DOHH2 (cell line): Measurements from ENCODE around the gene CFAP61.

Experiments
- H3F3A ChIP-seq: fragments of 200-600 bp; sonication (generic), shearing (Covaris generic); 2 replicates; pipeline ENCODE4 v1.6.0; 2016; ENCODE audit warnings: antibody characterized with exemption, mild to moderate bottlenecking; ENCODE audit not compliant: control insufficient read depth, insufficient read depth
- H3K27ac ChIP-seq: fragments of 200-600 bp; sonication (generic); 2 replicates; pipeline ENCODE4 v1.5.1; 2014; ENCODE audit warnings: low read depth, mild to moderate bottlenecking, low read length, moderate library complexity
- H3K27me3 ChIP-seq: fragments of 200-600 bp; sonication (generic); 2 replicates; pipeline ENCODE4 v1.6.1; 2014; ENCODE audit warnings: mild to moderate bottlenecking, low read length, mixed read lengths; ENCODE audit not compliant: control insufficient read depth
- H3K36me3 ChIP-seq: fragments of 200-600 bp; sonication (generic); 2 replicates; pipeline ENCODE4 v1.6.1; 2014; ENCODE audit warnings: mild to moderate bottlenecking, low read length, moderate library complexity, mixed read lengths; ENCODE audit not compliant: control insufficient read depth
- H3K4me1 ChIP-seq: fragments of 200-600 bp; sonication (generic); 2 replicates; pipeline ENCODE4 v1.6.1; 2014; ENCODE audit warnings: mild to moderate bottlenecking, low read length, mixed read lengths; ENCODE audit not compliant: control insufficient read depth
- H3K4me2 ChIP-seq: fragments of 200-600 bp; sonication (generic); 2 replicates; pipeline ENCODE4 v1.6.0; 2014; ENCODE audit warnings: mild to moderate bottlenecking, low read length, moderate library complexity
- H3K4me3 ChIP-seq: fragments of 200-600 bp; sonication (generic); 2 replicates; pipeline ENCODE4 v1.5.1; 2014; ENCODE audit warnings: mild to moderate bottlenecking, low read length, mixed read lengths
- H3K79me2 ChIP-seq: fragments of 200-600 bp; sonication (generic); 2 replicates; pipeline ENCODE4 v1.6.1; 2014; ENCODE audit warnings: mild to moderate bottlenecking, low read length, mixed read lengths; ENCODE audit not compliant: control insufficient read depth
- H3K9me2 ChIP-seq: fragments of 200-600 bp; sonication (generic); replicated peaks from 2 replicates; pipeline ENCODE4 v1.6.1; 2014; ENCODE audit warnings: mild to moderate bottlenecking, low read length, mixed read lengths; ENCODE audit not compliant: control insufficient read depth
- H3K9me3 ChIP-seq: fragments of 200-600 bp; sonication (generic); 2 replicates; pipeline ENCODE4 v1.6.1; 2014; ENCODE audit warnings: antibody characterized with exemption, low read length, mixed read lengths; ENCODE audit not compliant: control insufficient read depth, insufficient read depth
- H4K20me1 ChIP-seq: fragments of 200-600 bp; sonication (generic); 2 replicates; pipeline ENCODE4 v1.6.0; 2014; ENCODE audit warnings: low read depth, mild to moderate bottlenecking, antibody characterized with exemption, low read length, moderate library complexity; ENCODE audit not compliant: control insufficient read depth, insufficient read depth
- EZH2phosphoT487 ChIP-seq: fragments of 200-600 bp; sonication (generic); IDR thresholded peaks from 2 replicates; pipeline ENCODE4 v1.6.1; 2017; ENCODE audit warnings: borderline replicate concordance, mild to moderate bottlenecking, antibody characterized with exemption, low read length, moderate library complexity, mixed read lengths
- TF ChIP-seq, protein P1 (sequence below): fragments of 200-600 bp; sonication (generic); IDR thresholded peaks from one replicate; pipeline ENCODE4 v1.5.1; 2014; ENCODE audit warnings: antibody characterized with exemption, mild to moderate bottlenecking, low read depth, low read length; ENCODE audit not compliant: poor library complexity, severe bottlenecking

The CFAP61 gene

DNA sequence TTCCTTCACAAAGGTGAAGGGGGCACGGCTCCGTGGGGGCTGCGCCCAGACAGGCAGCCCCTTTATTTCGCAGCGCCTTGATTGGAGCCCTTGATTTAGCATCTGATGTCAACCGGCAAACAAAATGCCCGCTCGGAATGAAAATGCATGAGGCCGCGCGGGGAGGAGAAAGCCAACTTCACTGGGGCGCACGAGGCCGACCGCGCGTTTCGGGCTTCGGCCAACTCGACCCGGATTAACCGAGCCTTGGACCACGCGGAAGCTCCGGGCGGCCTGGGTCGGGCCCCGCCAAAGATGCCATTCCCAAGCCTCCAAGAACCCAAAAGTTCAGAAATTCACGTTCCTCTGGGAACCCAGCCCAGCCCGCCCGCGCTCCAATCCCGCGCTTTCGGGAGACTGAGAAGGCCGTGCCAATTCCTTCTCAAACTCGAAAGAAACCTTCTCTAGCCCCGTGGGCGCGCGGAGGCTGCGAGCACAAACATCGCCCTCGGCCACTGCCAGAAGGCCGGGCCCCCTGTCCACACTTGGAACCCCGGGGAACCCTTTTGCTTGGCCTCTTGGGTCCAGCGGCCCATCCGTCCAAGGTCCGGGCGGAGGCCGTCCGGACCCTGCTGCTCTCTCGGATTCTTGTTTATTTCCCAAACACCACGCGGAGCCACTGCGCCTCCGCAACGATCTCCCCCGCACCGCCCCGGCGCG lies 314.7 kb downstream of the CFAP61 start:
- Histone ChIP-seq H3K9me2 (no peaks in the 10 kb centered on the region), H3K9me3 (no peaks in the 10 kb centered on the region), H3K27ac (no peak overlapping the region), H3K27me3 (peaks cover 31% of the 10 kb centered on the region), H3F3A (peaks cover 4% of the 10 kb centered on the region; the same call in 1 of the 2 replicates), H3K36me3 (no peaks in the 10 kb centered on the region), H3K4me1 (no peaks in the 10 kb centered on the region), H3K79me2 (no peaks in the 10 kb centered on the region), H3K4me2 (no peak overlapping the region), H4K20me1 (no peaks in the 10 kb centered on the region), H3K4me3 (no peak overlapping the region)
- TF ChIP-seq, protein P1, sequence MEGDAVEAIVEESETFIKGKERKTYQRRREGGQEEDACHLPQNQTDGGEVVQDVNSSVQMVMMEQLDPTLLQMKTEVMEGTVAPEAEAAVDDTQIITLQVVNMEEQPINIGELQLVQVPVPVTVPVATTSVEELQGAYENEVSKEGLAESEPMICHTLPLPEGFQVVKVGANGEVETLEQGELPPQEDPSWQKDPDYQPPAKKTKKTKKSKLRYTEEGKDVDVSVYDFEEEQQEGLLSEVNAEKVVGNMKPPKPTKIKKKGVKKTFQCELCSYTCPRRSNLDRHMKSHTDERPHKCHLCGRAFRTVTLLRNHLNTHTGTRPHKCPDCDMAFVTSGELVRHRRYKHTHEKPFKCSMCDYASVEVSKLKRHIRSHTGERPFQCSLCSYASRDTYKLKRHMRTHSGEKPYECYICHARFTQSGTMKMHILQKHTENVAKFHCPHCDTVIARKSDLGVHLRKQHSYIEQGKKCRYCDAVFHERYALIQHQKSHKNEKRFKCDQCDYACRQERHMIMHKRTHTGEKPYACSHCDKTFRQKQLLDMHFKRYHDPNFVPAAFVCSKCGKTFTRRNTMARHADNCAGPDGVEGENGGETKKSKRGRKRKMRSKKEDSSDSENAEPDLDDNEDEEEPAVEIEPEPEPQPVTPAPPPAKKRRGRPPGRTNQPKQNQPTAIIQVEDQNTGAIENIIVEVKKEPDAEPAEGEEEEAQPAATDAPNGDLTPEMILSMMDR: no peak
- TF ChIP-seq EZH2phosphoT487: no peak

DNA sequence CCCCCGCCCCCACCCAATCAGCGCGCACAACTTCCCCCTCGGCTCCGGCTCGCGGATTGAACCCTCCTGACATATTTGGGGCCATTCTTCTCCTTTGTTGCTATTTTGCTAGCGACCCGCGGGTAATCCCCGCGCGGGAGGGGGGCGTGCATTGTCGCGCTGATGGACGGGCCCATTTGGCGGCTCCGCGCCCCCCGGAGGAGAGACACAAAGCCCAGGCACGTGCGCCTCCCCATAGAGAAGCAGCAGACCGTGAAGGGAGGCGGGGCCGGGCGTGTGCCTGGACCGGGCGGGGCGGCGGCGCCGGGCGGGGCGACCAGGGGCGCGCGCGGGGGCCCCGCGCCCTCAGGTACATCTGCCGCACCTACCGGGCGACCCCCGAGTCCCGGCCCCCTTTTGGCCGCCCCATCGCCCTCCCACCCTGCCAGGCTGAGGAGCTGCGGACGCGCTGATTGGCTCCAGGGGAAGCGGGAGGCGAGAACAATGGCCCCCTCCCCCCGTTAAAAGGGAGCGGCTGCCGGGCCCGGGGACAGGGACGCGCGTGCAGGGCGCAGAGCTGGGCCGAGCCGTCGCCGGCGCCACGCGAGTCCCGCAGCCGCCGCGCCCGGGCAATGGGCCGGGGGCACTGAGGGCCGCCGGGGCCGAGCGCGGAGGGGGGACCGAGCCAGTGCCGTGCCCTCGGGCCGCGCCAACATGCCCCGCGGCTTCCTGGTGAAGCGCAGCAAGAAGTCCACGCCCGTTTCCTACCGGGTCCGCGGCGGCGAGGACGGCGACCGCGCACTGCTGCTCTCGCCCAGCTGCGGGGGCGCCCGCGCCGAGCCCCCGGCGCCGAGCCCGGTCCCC lies 315.5 kb downstream of the CFAP61 start, which contains the start of gene INSM1:
INSM1 (plus strand) TSS at position 530 of the 843 bp plus-strand sequence; CDS start at position 694, 164 bp downstream.
- peaks cover 35% of the 10 kb centered on the region for H3K27me3 ChIP-seq
- no peaks in the 10 kb centered on the region for H3K9me3 ChIP-seq
- no peaks in the 10 kb centered on the region for H3K79me2 ChIP-seq
- TF ChIP-seq, protein P1: no peak
- TF ChIP-seq EZH2phosphoT487: no peak
- peaks cover 4% of the 10 kb centered on the region; the same call in 1 of the 2 replicates for H3F3A ChIP-seq
- H3K36me3 ChIP-seq: no peaks in the 10 kb centered on the region
- H3K9me2 ChIP-seq: no peaks in the 10 kb centered on the region
- no peaks in the 10 kb centered on the region for H3K4me1 ChIP-seq
- H3K4me2 ChIP-seq: 0 out of 2 replicates have a peak within 1 kb of the TSS, but pooled peaks have one; percentile 19
- H3K4me3 ChIP-seq: no peak within 1 kb of the TSS
- no peaks in the 10 kb centered on the region for H4K20me1 ChIP-seq
- no peak within 1 kb of the TSS for H3K27ac ChIP-seq

DNA sequence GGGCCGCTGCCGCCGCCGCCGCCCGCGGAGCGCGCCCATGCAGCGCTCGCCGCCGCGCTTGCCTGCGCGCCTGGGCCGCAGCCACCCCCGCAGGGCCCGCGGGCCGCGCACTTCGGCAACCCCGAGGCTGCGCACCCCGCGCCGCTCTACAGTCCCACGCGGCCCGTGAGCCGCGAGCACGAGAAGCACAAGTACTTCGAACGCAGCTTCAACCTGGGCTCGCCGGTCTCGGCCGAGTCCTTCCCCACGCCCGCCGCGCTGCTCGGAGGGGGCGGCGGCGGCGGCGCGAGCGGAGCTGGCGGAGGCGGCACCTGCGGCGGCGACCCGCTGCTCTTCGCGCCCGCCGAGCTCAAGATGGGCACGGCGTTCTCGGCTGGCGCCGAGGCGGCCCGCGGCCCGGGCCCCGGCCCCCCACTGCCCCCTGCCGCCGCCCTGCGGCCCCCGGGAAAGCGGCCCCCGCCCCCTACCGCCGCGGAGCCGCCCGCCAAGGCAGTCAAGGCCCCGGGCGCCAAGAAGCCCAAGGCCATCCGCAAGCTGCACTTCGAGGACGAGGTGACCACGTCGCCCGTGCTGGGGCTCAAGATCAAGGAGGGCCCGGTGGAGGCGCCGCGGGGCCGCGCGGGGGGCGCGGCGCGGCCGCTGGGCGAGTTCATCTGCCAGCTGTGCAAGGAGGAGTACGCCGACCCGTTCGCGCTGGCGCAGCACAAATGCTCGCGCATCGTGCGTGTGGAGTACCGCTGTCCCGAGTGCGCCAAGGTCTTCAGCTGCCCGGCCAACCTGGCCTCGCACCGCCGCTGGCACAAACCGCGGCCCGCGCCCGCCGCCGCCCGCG lies 316.3 kb downstream of the CFAP61 start:
- Histone ChIP-seq H3F3A (peaks cover 4% of the 10 kb centered on the region; the same call in 1 of the 2 replicates), H3K36me3 (no peaks in the 10 kb centered on the region), H3K27ac (no peak overlapping the region), H3K4me2 (no peak overlapping the region), H3K9me3 (no peaks in the 10 kb centered on the region), H3K27me3 (peaks cover 35% of the 10 kb centered on the region), H4K20me1 (no peaks in the 10 kb centered on the region), H3K4me3 (no peak overlapping the region), H3K79me2 (no peaks in the 10 kb centered on the region), H3K4me1 (no peaks in the 10 kb centered on the region), H3K9me2 (no peaks in the 10 kb centered on the region)
- TF ChIP-seq EZH2phosphoT487: no peak
